ENCODE data around the gene TRPC5OS. TPM values are rescaled to one million over a fixed set of nuclear protein-coding genes. Genes with fewer than 3 reads are reported as not detected.

The TRPC5OS gene
- polyA plus RNA-seq, 1 donor (not counting 4 experiments of a cell fraction or from before 2014, with no cell fraction given): not detected

GRCh38 chrX:111854556-111855490 lies 21.2 kb upstream of the TRPC5OS start:
- no peaks in the 10 kb centered on the region for H3K79me2 ChIP-seq (ENCODE audit: control insufficient read depth, insufficient read depth, low read length)
- peak overlapping the region; percentile 83 for H2AFZ ChIP-seq (ENCODE audit: control insufficient read depth, low read length)
- DNase-seq (ENCODE audit: low read depth, low spot score): no peak
- TF ChIP-seq EZH2 (IDR thresholded peaks at IDR 0.05; ENCODE audit: low read length) (no peak), CTCF (optimal IDR thresholded peaks at IDR 0.05 in 1 of 3, IDR thresholded peaks at IDR 0.05 in 1 of 3, conservative IDR thresholded peaks at IDR 0.05 in 1 of 3; ENCODE audit: extremely low read depth in 1 of 3, insufficient read depth in 2 of 3, low read length in 3 of 3) (peak in 2 of 3 experiments; percentile 13 to 22)
- H3K9me1 ChIP-seq (ENCODE audit: control insufficient read depth, extremely low read depth, insufficient read depth, low read length): no peaks in the 10 kb centered on the region
- H3K4me3 ChIP-seq (ENCODE audit: control insufficient read depth in 2 of 3, extremely low read depth in 1 of 3, insufficient read depth in 2 of 3, low read depth in 1 of 3, low read length in 3 of 3): peak overlapping the region in 1 of 3 experiments; percentile 10
- dilution Hi-C loops (cut with MboI; ENCODE audit: extremely low pct_ligation_motif_present, low sequenced_read_pairs): no loop called here
- H3K4me2 ChIP-seq (ENCODE audit: control insufficient read depth, extremely low read depth, insufficient read depth, low read depth, low read length): peak overlapping the region; percentile 73
- peaks cover 20% of the 10 kb centered on the region for H3K4me1 ChIP-seq (ENCODE audit: control insufficient read depth, extremely low read depth, insufficient read depth, low read length)
- H3K36me3 ChIP-seq (ENCODE audit: control insufficient read depth in 2 of 2, extremely low read depth in 1 of 2, insufficient read depth in 2 of 2, low read length in 2 of 2): no peaks in the 10 kb centered on the region
- FAIRE-seq: peak; percentile 84
- no peak overlapping the region for H3K9ac ChIP-seq (ENCODE audit: control insufficient read depth, extremely low read depth, insufficient read depth, low read length)
- H4K20me1 ChIP-seq (ENCODE audit: control insufficient read depth, extremely low read depth, insufficient read depth, low read length): no peaks in the 10 kb centered on the region
- H3K9me3 ChIP-seq (ENCODE audit: control insufficient read depth, low read depth, low read length): no peaks in the 10 kb centered on the region
- no peaks in the 10 kb centered on the region for H3K27me3 ChIP-seq (ENCODE audit: control insufficient read depth, extremely low read depth, insufficient read depth, low read length)
- peak overlapping the region; percentile 56 for H3K27ac ChIP-seq (ENCODE audit: control insufficient read depth, insufficient read depth, low read length)

- Histone ChIP-seq H3K9me1 (ENCODE audit: control insufficient read depth, extremely low read depth, insufficient read depth, low read length) (no peaks in the 10 kb centered on the region), H3K79me2 (ENCODE audit: control insufficient read depth, insufficient read depth, low read length) (no peaks in the 10 kb centered on the region), H3K9ac (ENCODE audit: control insufficient read depth, extremely low read depth, insufficient read depth, low read length) (no peak overlapping the region), H3K27ac (ENCODE audit: control insufficient read depth, insufficient read depth, low read length) (no peak overlapping the region), H3K4me1 (ENCODE audit: control insufficient read depth, extremely low read depth, insufficient read depth, low read length) (peaks cover 20% of the 10 kb centered on the region), H2AFZ (ENCODE audit: control insufficient read depth, low read length) (no peak overlapping the region), H3K27me3 (ENCODE audit: control insufficient read depth, extremely low read depth, insufficient read depth, low read length) (no peaks in the 10 kb centered on the region), H3K4me3 (ENCODE audit: control insufficient read depth in 2 of 3, extremely low read depth in 1 of 3, insufficient read depth in 2 of 3, low read depth in 1 of 3, low read length in 3 of 3) (no peak overlapping the region), H4K20me1 (ENCODE audit: control insufficient read depth, extremely low read depth, insufficient read depth, low read length) (no peaks in the 10 kb centered on the region), H3K36me3 (ENCODE audit: control insufficient read depth in 2 of 2, extremely low read depth in 1 of 2, insufficient read depth in 2 of 2, low read length in 2 of 2) (no peaks in the 10 kb centered on the region), H3K4me2 (ENCODE audit: control insufficient read depth, extremely low read depth, insufficient read depth, low read depth, low read length) (no peak overlapping the region), H3K9me3 (ENCODE audit: control insufficient read depth, low read depth, low read length) (no peaks in the 10 kb centered on the region)
- no peak for FAIRE-seq
- TF ChIP-seq EZH2 (IDR thresholded peaks at IDR 0.05; ENCODE audit: low read length) (no peak), CTCF (optimal IDR thresholded peaks at IDR 0.05 in 1 of 3, IDR thresholded peaks at IDR 0.05 in 1 of 3, conservative IDR thresholded peaks at IDR 0.05 in 1 of 3; ENCODE audit: extremely low read depth in 1 of 3, insufficient read depth in 2 of 3, low read length in 3 of 3) (no peak)
- no peak for DNase-seq (ENCODE audit: low read depth, low spot score)
- dilution Hi-C loops (cut with MboI; ENCODE audit: extremely low pct_ligation_motif_present, low sequenced_read_pairs): no loop called here
Observed at GRCh38 chrX:111857534-111858060, 18.4 kb upstream of the TRPC5OS start.
